HG03066 (cell line): ENCODE measurements around the gene RORC.
"Not testable (repeated sequence)": the region's sequence is repeated elsewhere in the genome, so short reads cannot be mapped to it uniquely, and the experiment has no call there.

Experiments used
- ATAC-seq: cut with Tn5 transposase; IDR thresholded peaks from one replicate; pipeline ENCODE4 v1.9.1; 2021; ENCODE audit warnings: low read depth; ENCODE audit not compliant: unreplicated experiment

RORC gene

GRCh38 chr1:151780736-151781135 lies 50.9 kb downstream of the RORC start:
- ATAC-seq: not testable (repeated sequence)

- ATAC-seq: no peak
Observed at GRCh38 chr1:151779852-151780251, 51.8 kb downstream of the RORC start.

- ATAC-seq: no peak
Observed at GRCh38 chr1:151777317-151777716, 54.3 kb downstream of the RORC start.

GRCh38 chr1:151776665-151777062 lies 54.9 kb downstream of the RORC start:
- ATAC-seq: no peak

GRCh38 chr1:151775894-151776664 lies 55.5 kb downstream of the RORC start:
- ATAC-seq: no peak

- no peak for ATAC-seq
Observed at GRCh38 chr1:151774256-151774922, 57.2 kb downstream of the RORC start.

- ATAC-seq: no peak
Observed at GRCh38 chr1:151773702-151774101, 57.9 kb downstream of the RORC start.

- ATAC-seq: not testable (repeated sequence)
Observed at GRCh38 chr1:151769270-151769669, 62.3 kb downstream of the RORC start.

GRCh38 chr1:151768351-151769066 lies 63.1 kb downstream of the RORC start:
- not testable (repeated sequence) for ATAC-seq

GRCh38 chr1:151763990-151764389 lies 67.6 kb downstream of the RORC start:
- no peak for ATAC-seq

GRCh38 chr1:151762941-151763921 lies 68.4 kb downstream of the RORC start, which contains the start of gene MRPL9:
Gene MRPL9 (minus strand): TSS chr1:151763496. CDS start chr1:151763479, 17 bp downstream.
- peak; percentile 77 for ATAC-seq

- no peak for ATAC-seq
Observed at GRCh38 chr1:151760597-151761385, 70.8 kb downstream of the RORC start.

- ATAC-seq: no peak
Observed at GRCh38 chr1:151759241-151759640, 72.4 kb downstream of the RORC start.

- no peak for ATAC-seq
Observed at GRCh38 chr1:151756291-151756690, 75.3 kb downstream of the RORC start.
